ENCODE results near the gene NOC2L.

Gene NOC2L

GRCh38 chr1:973459-974292, 14.6 kb upstream of the NOC2L start:
- DNase-seq: no peak
- H3K4me1 Mint-ChIP-seq (ENCODE audit: low read depth): peaks cover 5% of the 10 kb centered on the region
- H3K27me3 Mint-ChIP-seq: peaks cover 36% of the 10 kb centered on the region
- H3K36me3 Mint-ChIP-seq (ENCODE audit: low read depth): no peaks in the 10 kb centered on the region
- H3K27ac Mint-ChIP-seq: no peak overlapping the region
- H3K4me3 Mint-ChIP-seq: no peak overlapping the region
- H3K9me3 Mint-ChIP-seq: peaks cover 3% of the 10 kb centered on the region

GRCh38 chr1:972726-973458, 13.8 kb upstream of the NOC2L start:
- DNase-seq: no peak
- Mint-ChIP-seq H3K36me3 (ENCODE audit: low read depth) (no peaks in the 10 kb centered on the region), H3K9me3 (peaks cover 3% of the 10 kb centered on the region), H3K4me1 (ENCODE audit: low read depth) (peaks cover 2% of the 10 kb centered on the region), H3K4me3 (no peak overlapping the region), H3K27me3 (peaks cover 37% of the 10 kb centered on the region), H3K27ac (no peak overlapping the region)

- peaks cover 6% of the 10 kb centered on the region for H3K4me1 Mint-ChIP-seq (ENCODE audit: low read depth)
- no peaks in the 10 kb centered on the region for H3K36me3 Mint-ChIP-seq (ENCODE audit: low read depth)
- peaks cover 37% of the 10 kb centered on the region for H3K27me3 Mint-ChIP-seq
- no peak for DNase-seq
- H3K27ac Mint-ChIP-seq: no peak overlapping the region
- peaks cover 3% of the 10 kb centered on the region for H3K9me3 Mint-ChIP-seq
- no peak overlapping the region for H3K4me3 Mint-ChIP-seq
These were observed 12.9 kb upstream of the NOC2L start for GRCh38 chr1:971751-972506.

GRCh38 chr1:970973-971730, 12.1 kb upstream of the NOC2L start:
- peaks cover 37% of the 10 kb centered on the region for H3K27me3 Mint-ChIP-seq

GRCh38 chr1:970242-970972, 11.4 kb upstream of the NOC2L start:
- peaks cover 5% of the 10 kb centered on the region for H3K36me3 Mint-ChIP-seq (ENCODE audit: low read depth)
- H3K27me3 Mint-ChIP-seq: peaks cover 32% of the 10 kb centered on the region
- peaks cover 3% of the 10 kb centered on the region for H3K9me3 Mint-ChIP-seq
- H3K4me3 Mint-ChIP-seq: no peak overlapping the region
- peaks cover 14% of the 10 kb centered on the region for H3K4me1 Mint-ChIP-seq (ENCODE audit: low read depth)
- H3K27ac Mint-ChIP-seq: no peak overlapping the region
- DNase-seq: no peak

More at GRCh38 chr1:970973-971730, 12.1 kb upstream of the NOC2L start:
- Mint-ChIP-seq H3K9me3 (peaks cover 3% of the 10 kb centered on the region), H3K27ac (no peak overlapping the region), H3K4me3 (no peak overlapping the region), H3K36me3 (ENCODE audit: low read depth) (no peaks in the 10 kb centered on the region), H3K4me1 (ENCODE audit: low read depth) (peaks cover 9% of the 10 kb centered on the region)
- DNase-seq: no peak

- H3K36me3 Mint-ChIP-seq (ENCODE audit: low read depth): peaks cover 9% of the 10 kb centered on the region
- peaks cover 15% of the 10 kb centered on the region for H3K4me1 Mint-ChIP-seq (ENCODE audit: low read depth)
- no peak overlapping the region for H3K4me3 Mint-ChIP-seq
- no peak for DNase-seq
- no peak overlapping the region for H3K27ac Mint-ChIP-seq
- peaks cover 3% of the 10 kb centered on the region for H3K9me3 Mint-ChIP-seq
- H3K27me3 Mint-ChIP-seq: peaks cover 25% of the 10 kb centered on the region
These were observed 10.3 kb upstream of the NOC2L start for GRCh38 chr1:969260-969855.

- Mint-ChIP-seq H3K27ac (no peak overlapping the region), H3K9me3 (peaks cover 3% of the 10 kb centered on the region), H3K27me3 (peaks cover 21% of the 10 kb centered on the region)
These were observed 8.6 kb upstream of the NOC2L start for GRCh38 chr1:967466-968343.

GRCh38 chr1:966704-967300, 7.7 kb upstream of the NOC2L start:
- H3K27ac Mint-ChIP-seq: peak overlapping the region; percentile 86
- H3K4me1 Mint-ChIP-seq (ENCODE audit: low read depth): peaks cover 18% of the 10 kb centered on the region
- DNase-seq: peak; percentile 91
- peaks cover 3% of the 10 kb centered on the region for H3K9me3 Mint-ChIP-seq
- peak overlapping the region; percentile 78 for H3K4me3 Mint-ChIP-seq
- H3K27me3 Mint-ChIP-seq: peaks cover 21% of the 10 kb centered on the region
- peaks cover 25% of the 10 kb centered on the region for H3K36me3 Mint-ChIP-seq (ENCODE audit: low read depth)

More at GRCh38 chr1:967466-968343, 8.6 kb upstream of the NOC2L start:
- H3K36me3 Mint-ChIP-seq (ENCODE audit: low read depth): peaks cover 19% of the 10 kb centered on the region
- H3K4me3 Mint-ChIP-seq: peak overlapping the region; percentile 78
- H3K4me1 Mint-ChIP-seq (ENCODE audit: low read depth): peaks cover 15% of the 10 kb centered on the region
- no peak for DNase-seq

GRCh38 chr1:966135-966703, 7.2 kb upstream of the NOC2L start, which contains the start of gene PLEKHN1:
PLEKHN1 (plus strand) TSS chr1:966482; CDS start chr1:966532, 50 bp downstream.
- Mint-ChIP-seq H3K4me3 (peak within 1 kb of the TSS; percentile 78), H3K9me3 (peaks cover 3% of the 10 kb centered on the region), H3K36me3 (ENCODE audit: low read depth) (peaks cover 25% of the 10 kb centered on the region), H3K27ac (peak within 1 kb of the TSS; percentile 86), H3K4me1 (ENCODE audit: low read depth) (peaks cover 23% of the 10 kb centered on the region), H3K27me3 (peaks cover 16% of the 10 kb centered on the region)
- peak; percentile 67 for DNase-seq

- Mint-ChIP-seq H3K4me1 (ENCODE audit: low read depth) (peaks cover 23% of the 10 kb centered on the region), H3K4me3 (peak overlapping the region; percentile 51), H3K9me3 (peaks cover 3% of the 10 kb centered on the region), H3K36me3 (ENCODE audit: low read depth) (peaks cover 25% of the 10 kb centered on the region), H3K27me3 (peaks cover 16% of the 10 kb centered on the region), H3K27ac (peak overlapping the region; percentile 66)
- DNase-seq: peak; percentile 40
These were observed 6.6 kb upstream of the NOC2L start for GRCh38 chr1:965526-966134.

- peaks cover 16% of the 10 kb centered on the region for H3K27me3 Mint-ChIP-seq
- H3K4me3 Mint-ChIP-seq: no peak overlapping the region
- H3K36me3 Mint-ChIP-seq (ENCODE audit: low read depth): peaks cover 25% of the 10 kb centered on the region
- peaks cover 23% of the 10 kb centered on the region for H3K4me1 Mint-ChIP-seq (ENCODE audit: low read depth)
- H3K9me3 Mint-ChIP-seq: peaks cover 3% of the 10 kb centered on the region
- no peak overlapping the region for H3K27ac Mint-ChIP-seq
- no peak for DNase-seq
These were observed 5.9 kb upstream of the NOC2L start for GRCh38 chr1:964691-965525.

Measured in activated T-cell treated with anti-CD3 and anti-CD28 coated beads, Interleukin-2, amount 50 U/mL, for 24 hours (primary cell).